ENCODE measurements around the gene FAM20B.
A peak's percentile ranks its signal among the peaks of the same experiment; 100 is the strongest.
"Not testable (repeated sequence)": the region's sequence is repeated elsewhere in the genome, so short reads cannot be mapped to it uniquely, and the experiment has no call there.

Gene FAM20B, protein sequence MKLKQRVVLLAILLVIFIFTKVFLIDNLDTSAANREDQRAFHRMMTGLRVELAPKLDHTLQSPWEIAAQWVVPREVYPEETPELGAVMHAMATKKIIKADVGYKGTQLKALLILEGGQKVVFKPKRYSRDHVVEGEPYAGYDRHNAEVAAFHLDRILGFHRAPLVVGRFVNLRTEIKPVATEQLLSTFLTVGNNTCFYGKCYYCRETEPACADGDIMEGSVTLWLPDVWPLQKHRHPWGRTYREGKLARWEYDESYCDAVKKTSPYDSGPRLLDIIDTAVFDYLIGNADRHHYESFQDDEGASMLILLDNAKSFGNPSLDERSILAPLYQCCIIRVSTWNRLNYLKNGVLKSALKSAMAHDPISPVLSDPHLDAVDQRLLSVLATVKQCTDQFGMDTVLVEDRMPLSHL

DNA sequence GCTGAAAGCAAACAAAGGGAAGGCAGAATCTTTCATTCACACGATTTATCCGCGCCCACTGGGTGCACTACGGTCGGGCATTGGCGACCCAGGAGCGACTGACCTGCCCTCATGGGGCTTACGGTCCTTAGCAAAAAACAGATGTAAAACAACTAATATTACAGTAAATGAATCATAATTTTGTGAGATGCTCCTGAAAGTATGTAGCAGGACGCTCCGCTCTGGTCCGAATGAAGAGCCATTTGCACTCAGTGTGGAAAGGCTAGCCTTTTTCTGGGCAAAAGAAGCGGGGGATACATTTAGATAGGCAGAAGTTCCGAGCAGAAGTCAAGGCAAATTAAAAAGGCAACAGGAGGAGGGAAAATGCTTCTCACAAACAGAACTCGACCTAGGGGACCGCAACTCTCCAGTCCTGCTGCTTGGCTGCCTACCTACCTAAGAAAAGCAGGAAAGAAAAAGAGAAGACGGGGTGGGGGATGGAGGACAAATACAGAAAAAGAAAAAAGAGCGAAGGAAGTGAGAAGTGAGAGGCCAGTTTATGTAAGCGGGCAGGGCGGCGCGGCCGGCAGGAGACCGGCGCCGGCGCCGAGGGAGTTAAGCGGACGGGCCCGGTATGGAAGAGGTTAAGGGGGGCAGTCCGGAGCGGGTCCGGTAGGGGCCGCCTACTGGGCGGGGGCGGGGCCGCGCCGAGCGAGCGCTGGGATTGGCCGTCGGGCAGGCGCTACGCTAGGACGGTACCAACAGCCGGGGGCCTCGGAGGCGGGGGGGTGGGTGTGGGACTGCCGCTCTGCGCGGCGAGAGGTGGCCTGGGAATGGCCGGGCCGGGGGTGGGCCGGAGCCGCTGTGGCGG, at the start of gene FAM20B:
FAM20B (plus strand) TSS at position 770 of the 850 bp plus-strand sequence. CDS start 17,954 bp downstream, outside the sequence.
- in situ Hi-C loops (cut with MboI; ENCODE audit: low pct_unique_long_range_greater_than_20kb, low sequenced_read_pairs, unreplicated experiment) = no loop called here
- peak; percentile 98 for DNase-seq (ENCODE audit: low spot score)
- TF ChIP-seq, protein P1, sequence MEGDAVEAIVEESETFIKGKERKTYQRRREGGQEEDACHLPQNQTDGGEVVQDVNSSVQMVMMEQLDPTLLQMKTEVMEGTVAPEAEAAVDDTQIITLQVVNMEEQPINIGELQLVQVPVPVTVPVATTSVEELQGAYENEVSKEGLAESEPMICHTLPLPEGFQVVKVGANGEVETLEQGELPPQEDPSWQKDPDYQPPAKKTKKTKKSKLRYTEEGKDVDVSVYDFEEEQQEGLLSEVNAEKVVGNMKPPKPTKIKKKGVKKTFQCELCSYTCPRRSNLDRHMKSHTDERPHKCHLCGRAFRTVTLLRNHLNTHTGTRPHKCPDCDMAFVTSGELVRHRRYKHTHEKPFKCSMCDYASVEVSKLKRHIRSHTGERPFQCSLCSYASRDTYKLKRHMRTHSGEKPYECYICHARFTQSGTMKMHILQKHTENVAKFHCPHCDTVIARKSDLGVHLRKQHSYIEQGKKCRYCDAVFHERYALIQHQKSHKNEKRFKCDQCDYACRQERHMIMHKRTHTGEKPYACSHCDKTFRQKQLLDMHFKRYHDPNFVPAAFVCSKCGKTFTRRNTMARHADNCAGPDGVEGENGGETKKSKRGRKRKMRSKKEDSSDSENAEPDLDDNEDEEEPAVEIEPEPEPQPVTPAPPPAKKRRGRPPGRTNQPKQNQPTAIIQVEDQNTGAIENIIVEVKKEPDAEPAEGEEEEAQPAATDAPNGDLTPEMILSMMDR (IDR thresholded peaks at IDR 0.05; ENCODE audit: extremely low read depth, insufficient read depth, missing control alignments) = no peak

DNA sequence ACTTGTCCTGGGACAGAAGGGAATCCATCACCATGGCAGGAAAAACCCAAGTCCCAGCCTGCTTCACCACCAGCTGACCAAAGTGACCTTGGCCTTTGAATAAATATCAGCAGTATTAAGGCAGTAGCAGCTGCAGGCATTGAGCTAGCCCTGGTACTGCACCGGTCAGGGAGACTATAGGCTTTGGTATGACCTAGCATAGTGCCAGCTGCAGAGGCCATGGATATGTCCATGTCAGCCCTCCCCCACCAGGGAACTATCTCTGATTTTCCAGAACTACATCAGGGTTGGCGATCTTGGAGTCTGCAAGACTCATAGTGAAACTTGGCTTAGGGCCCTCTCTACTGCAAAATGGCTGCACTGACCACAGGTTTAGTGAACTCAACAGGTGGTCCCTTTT, 49.2 kb upstream of the FAM20B start:
- DNase-seq (ENCODE audit: low spot score) = no peak
- in situ Hi-C loops (cut with MboI; ENCODE audit: low pct_unique_long_range_greater_than_20kb, low sequenced_read_pairs, unreplicated experiment) = no loop called here
- TF ChIP-seq, protein P1 (IDR thresholded peaks at IDR 0.05; ENCODE audit: extremely low read depth, insufficient read depth, missing control alignments) = no peak

DNA sequence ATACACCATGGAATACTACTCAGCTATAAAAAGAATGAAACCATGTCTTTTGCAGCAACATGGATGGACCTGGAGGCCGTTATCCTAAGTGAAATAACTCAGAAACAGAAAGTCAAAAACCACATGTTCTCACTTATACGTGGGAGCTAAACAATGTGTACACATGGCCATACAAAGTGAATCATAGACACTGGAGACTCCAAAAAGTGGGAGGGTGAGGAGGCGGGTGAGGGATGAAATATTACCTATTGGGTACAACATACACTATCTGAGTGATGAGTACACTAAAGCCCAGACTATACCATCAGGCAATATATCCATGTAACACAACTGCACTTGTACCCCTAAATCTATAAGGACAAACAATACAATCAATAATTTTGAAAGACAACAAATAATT, 39.5 kb upstream of the FAM20B start:
- TF ChIP-seq, protein P1 (IDR thresholded peaks at IDR 0.05; ENCODE audit: extremely low read depth, insufficient read depth, missing control alignments) = no peak
- DNase-seq (ENCODE audit: low spot score) = no peak
- in situ Hi-C loops (cut with MboI; ENCODE audit: low pct_unique_long_range_greater_than_20kb, low sequenced_read_pairs, unreplicated experiment) = no loop called here

DNA sequence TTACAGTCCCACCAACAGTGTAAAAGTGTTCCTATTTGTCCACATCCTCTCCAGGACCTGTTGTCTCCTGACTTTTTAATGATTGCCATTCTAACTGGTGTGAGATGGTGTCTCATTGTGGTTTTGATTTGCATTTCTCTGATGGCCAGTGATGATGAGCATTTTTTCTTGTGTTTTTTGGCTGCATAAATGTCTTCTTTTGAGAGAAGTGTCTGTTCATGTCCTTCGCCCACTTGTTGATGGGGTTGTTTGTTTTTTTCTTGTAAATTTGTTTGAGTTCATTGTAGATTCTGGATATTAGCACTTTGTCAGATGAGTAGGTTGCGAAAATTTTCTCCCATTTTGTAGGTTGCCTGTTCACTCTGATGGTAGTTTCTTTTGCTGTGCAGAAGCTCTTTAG, 37.5 kb upstream of the FAM20B start:
- in situ Hi-C loops (cut with MboI; ENCODE audit: low pct_unique_long_range_greater_than_20kb, low sequenced_read_pairs, unreplicated experiment) = not testable (repeated sequence)

DNA sequence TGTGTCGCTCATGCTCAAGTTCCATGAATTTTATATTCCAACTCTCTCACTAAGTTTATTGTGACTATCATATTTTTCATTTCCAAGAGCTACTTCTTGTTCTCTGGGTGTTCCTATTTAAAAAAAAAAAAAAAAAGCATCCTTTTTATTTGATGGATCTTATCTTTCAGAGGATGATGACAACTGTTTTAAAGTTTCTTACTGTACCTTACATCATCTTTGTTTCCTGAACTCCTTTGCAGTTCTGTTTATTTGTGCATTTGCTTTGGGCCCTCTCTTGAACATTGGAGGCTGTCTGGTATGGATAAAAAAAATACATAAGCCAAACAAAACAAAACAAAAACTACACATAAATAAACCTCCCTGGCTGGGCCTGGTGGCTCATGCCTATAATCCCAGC, 32.1 kb upstream of the FAM20B start:
- in situ Hi-C loops (cut with MboI; ENCODE audit: low pct_unique_long_range_greater_than_20kb, low sequenced_read_pairs, unreplicated experiment) = no loop called here
- DNase-seq (ENCODE audit: low spot score) = no peak
- TF ChIP-seq, protein P1 (IDR thresholded peaks at IDR 0.05; ENCODE audit: extremely low read depth, insufficient read depth, missing control alignments) = no peak

More for the DNA sequence above, 37.5 kb upstream of the FAM20B start:
- not testable (repeated sequence) for DNase-seq (ENCODE audit: low spot score)

DNA sequence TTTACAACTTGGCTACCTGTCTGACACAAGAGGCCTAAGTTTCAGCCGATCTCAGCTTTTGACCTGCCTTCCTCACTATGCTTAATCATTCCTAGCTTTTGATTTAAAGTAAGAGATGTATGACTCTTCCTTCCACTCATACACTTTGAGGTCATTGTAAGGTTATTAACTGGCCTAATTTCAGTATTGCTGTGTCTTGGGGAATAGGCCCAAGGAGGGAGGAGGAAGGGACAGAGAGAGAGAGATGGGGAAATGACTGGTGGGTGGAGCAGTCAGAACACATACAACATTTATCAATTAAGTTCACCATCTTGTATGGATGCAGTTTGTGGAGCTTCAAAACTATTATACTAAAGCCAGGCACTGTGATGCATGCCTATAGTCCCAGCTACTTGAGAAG, 28.3 kb upstream of the FAM20B start:
- TF ChIP-seq, protein P1 (IDR thresholded peaks at IDR 0.05; ENCODE audit: extremely low read depth, insufficient read depth, missing control alignments) = no peak
- DNase-seq (ENCODE audit: low spot score) = no peak
- in situ Hi-C loops (cut with MboI; ENCODE audit: low pct_unique_long_range_greater_than_20kb, low sequenced_read_pairs, unreplicated experiment) = no loop called here

DNA sequence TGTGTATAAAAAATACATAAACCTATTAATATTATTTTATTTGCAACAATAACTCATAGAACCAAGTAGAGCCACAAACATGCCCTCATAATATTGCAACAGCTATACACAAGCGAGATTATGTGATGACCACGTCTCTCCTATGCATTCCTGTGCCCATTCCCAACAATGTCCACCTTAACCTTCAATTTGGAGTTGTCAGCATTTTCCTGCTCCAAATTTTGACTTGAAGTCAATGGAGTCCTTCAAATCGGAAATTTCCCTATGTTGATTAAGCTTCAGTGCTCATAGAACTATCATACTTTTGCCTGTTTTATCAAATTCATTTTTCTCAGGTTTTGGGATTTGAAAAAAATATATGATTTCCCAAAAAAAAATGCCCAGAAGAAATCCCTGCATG, 27.4 kb upstream of the FAM20B start:
- TF ChIP-seq, protein P1 (IDR thresholded peaks at IDR 0.05; ENCODE audit: extremely low read depth, insufficient read depth, missing control alignments) = no peak
- DNase-seq (ENCODE audit: low spot score) = no peak
- in situ Hi-C loops (cut with MboI; ENCODE audit: low pct_unique_long_range_greater_than_20kb, low sequenced_read_pairs, unreplicated experiment) = no loop called here
